ENCODE data around the gene PIK3AP1. TPM values are rescaled to one million over a fixed set of nuclear protein-coding genes. Genes with fewer than 3 reads are reported as not detected.

Gene PIK3AP1
- total RNA-seq, 2 donors from 2014 or later = 4.3 to 6.6 TPM

- Mint-ChIP-seq H3K4me1 (no peaks in the 10 kb centered on the region), H3K27me3 (no peaks in the 10 kb centered on the region), H3K36me3 (ENCODE audit: low read depth) (no peaks in the 10 kb centered on the region), H3K4me3 (no peak overlapping the region), H3K9me3 (no peaks in the 10 kb centered on the region), H3K27ac (no peak overlapping the region)
- no peak for ATAC-seq (replicated peaks)
Observed at GRCh38 chr10:96661632-96662031, 58.7 kb downstream of the PIK3AP1 start.

- Mint-ChIP-seq H3K4me3 (no peak overlapping the region), H3K36me3 (ENCODE audit: low read depth) (no peaks in the 10 kb centered on the region), H3K27me3 (no peaks in the 10 kb centered on the region), H3K4me1 (no peaks in the 10 kb centered on the region), H3K27ac (no peak overlapping the region), H3K9me3 (no peaks in the 10 kb centered on the region)
- no peak for ATAC-seq (replicated peaks)
Observed at GRCh38 chr10:96660297-96660696, 60.0 kb downstream of the PIK3AP1 start.

GRCh38 chr10:96658844-96659243, 61.5 kb downstream of the PIK3AP1 start:
- Mint-ChIP-seq H3K9me3 (no peaks in the 10 kb centered on the region), H3K27me3 (no peaks in the 10 kb centered on the region), H3K36me3 (ENCODE audit: low read depth) (no peaks in the 10 kb centered on the region), H3K4me3 (no peak overlapping the region), H3K27ac (no peak overlapping the region), H3K4me1 (no peaks in the 10 kb centered on the region)
- ATAC-seq (replicated peaks) = no peak

GRCh38 chr10:96657385-96657784, 62.9 kb downstream of the PIK3AP1 start:
- no peaks in the 10 kb centered on the region for H3K36me3 Mint-ChIP-seq (ENCODE audit: low read depth)
- H3K27me3 Mint-ChIP-seq = no peaks in the 10 kb centered on the region
- H3K27ac Mint-ChIP-seq = no peak overlapping the region
- no peak overlapping the region for H3K4me3 Mint-ChIP-seq
- no peaks in the 10 kb centered on the region for H3K4me1 Mint-ChIP-seq
- H3K9me3 Mint-ChIP-seq = no peaks in the 10 kb centered on the region
- no peak for ATAC-seq (replicated peaks)

- no peaks in the 10 kb centered on the region for H3K36me3 Mint-ChIP-seq (ENCODE audit: low read depth)
- H3K4me3 Mint-ChIP-seq = no peak overlapping the region
- H3K27ac Mint-ChIP-seq = no peak overlapping the region
- peaks cover 4% of the 10 kb centered on the region for H3K4me1 Mint-ChIP-seq
- no peak for ATAC-seq (replicated peaks)
- no peaks in the 10 kb centered on the region for H3K9me3 Mint-ChIP-seq
- no peaks in the 10 kb centered on the region for H3K27me3 Mint-ChIP-seq
Observed at GRCh38 chr10:96656839-96657238, 63.5 kb downstream of the PIK3AP1 start.

DNA sequence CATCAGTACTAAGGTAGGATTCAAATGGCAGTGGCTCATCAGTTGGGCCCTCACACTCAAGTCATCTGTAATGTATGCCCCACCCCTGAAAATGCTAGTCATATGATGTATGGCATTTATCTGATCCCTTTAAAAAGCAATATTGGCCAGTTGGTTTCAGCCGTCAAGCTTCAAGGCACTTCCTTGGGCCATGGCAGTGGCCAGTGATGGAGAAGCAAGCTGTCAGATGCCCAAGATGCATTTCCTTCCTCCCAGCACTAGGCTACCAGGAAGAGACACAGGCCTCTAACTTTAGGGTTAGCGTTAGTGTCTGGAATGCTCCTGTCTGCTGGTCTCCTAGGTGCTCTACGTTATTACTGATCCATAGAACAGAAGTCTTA, 64.1 kb downstream of the PIK3AP1 start:
- no peaks in the 10 kb centered on the region for H3K36me3 Mint-ChIP-seq (ENCODE audit: low read depth)

DNA sequence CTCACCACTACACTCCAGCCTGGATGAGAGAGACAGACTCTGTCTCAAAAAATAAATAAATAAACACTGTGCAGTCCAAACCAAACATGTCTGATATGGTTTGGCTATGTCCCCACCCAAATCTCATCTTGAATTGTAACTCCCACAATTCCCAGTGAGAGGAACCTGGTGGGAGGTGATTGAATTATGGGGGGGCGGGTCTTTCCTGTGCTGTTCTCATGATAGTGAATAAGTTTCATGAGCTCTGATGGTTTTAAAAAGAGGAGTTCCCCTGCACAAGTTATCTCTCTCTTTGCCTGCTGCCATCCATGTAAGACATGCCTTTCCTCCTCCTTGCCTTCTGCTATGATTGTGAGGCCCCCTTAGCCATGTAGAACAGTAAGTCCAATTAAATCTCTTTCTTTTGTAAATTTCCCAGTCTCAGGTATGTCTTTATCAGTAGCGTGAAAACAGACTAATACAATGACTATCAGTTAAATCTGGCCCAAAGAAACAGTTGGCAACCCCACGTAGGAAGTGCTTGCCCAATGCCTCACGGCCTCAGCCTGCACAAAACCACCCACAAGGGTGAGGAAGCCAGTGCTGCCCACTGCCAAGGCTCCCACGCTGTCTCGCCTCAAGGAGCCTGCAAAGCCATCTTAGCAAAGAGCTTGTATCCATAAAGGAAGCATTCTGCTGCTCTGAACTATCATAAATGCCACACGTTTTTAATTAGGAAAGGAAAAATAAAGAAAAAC, 64.7 kb downstream of the PIK3AP1 start:
- H3K27ac Mint-ChIP-seq = no peak overlapping the region
- no peaks in the 10 kb centered on the region for H3K36me3 Mint-ChIP-seq (ENCODE audit: low read depth)
- no peaks in the 10 kb centered on the region for H3K27me3 Mint-ChIP-seq
- no peaks in the 10 kb centered on the region for H3K9me3 Mint-ChIP-seq
- peaks cover 15% of the 10 kb centered on the region for H3K4me1 Mint-ChIP-seq
- H3K4me3 Mint-ChIP-seq = no peak overlapping the region
- ATAC-seq (replicated peaks) = no peak

More for the DNA sequence above, 64.1 kb downstream of the PIK3AP1 start:
- no peak for ATAC-seq (replicated peaks)
- H3K9me3 Mint-ChIP-seq = no peaks in the 10 kb centered on the region
- peaks cover 10% of the 10 kb centered on the region for H3K4me1 Mint-ChIP-seq
- no peaks in the 10 kb centered on the region for H3K27me3 Mint-ChIP-seq
- no peak overlapping the region for H3K27ac Mint-ChIP-seq
- H3K4me3 Mint-ChIP-seq = no peak overlapping the region

GRCh38 chr10:96651998-96652431, 68.3 kb downstream of the PIK3AP1 start:
- Mint-ChIP-seq H3K36me3 (ENCODE audit: low read depth) (peaks cover 5% of the 10 kb centered on the region), H3K4me1 (peaks cover 34% of the 10 kb centered on the region), H3K27ac (peak overlapping the region; percentile 82), H3K27me3 (no peaks in the 10 kb centered on the region), H3K4me3 (peak overlapping the region; percentile 62), H3K9me3 (no peaks in the 10 kb centered on the region)
- ATAC-seq (replicated peaks) = peak; percentile 50

DNA sequence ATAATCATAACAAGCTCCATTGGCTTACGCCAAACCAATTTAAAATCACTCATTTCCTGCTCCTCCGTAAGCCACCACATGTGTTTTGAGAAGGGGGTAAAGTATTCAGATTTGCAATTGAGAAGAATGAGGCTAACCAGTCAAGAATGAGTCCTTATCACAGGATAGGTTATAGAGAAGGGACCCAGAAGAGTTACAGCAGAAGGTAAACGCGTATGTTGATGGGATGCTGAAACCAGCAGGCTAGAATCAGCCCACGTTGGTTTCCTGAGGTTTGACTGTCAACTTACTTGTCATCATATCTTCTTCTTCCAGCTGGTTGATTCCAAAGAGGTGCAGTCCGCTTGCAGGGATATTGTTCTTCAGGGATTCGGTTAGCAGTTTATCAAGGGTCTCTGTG, 69.4 kb downstream of the PIK3AP1 start:
- H3K27me3 Mint-ChIP-seq = no peaks in the 10 kb centered on the region
- H3K27ac Mint-ChIP-seq = peak overlapping the region; percentile 82
- H3K4me3 Mint-ChIP-seq = peak overlapping the region; percentile 62
- peaks cover 5% of the 10 kb centered on the region for H3K36me3 Mint-ChIP-seq (ENCODE audit: low read depth)
- ATAC-seq (replicated peaks) = peak; percentile 16
- no peaks in the 10 kb centered on the region for H3K9me3 Mint-ChIP-seq
- H3K4me1 Mint-ChIP-seq = peaks cover 38% of the 10 kb centered on the region

DNA sequence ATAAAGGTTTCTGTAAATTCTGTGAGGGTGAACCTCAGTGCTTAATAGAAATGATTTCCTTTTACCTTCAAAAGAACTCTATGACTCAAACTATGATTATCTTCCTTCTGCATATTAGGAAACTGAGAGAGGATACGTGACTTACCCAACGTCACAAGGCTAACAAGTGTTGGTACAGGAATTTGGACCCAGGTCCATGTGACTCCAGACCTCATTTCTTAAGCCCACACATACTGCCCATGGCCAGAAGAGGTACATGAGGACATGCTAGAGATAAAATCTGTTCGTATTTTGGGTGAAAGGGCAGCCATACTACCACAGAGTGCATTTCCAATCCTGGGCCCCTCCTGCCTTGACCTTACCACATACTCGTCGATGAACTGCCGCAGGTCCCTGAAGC, 72.0 kb downstream of the PIK3AP1 start:
- Mint-ChIP-seq H3K27ac (peak overlapping the region; percentile 91), H3K4me3 (peak overlapping the region; percentile 70), H3K36me3 (ENCODE audit: low read depth) (peaks cover 5% of the 10 kb centered on the region), H3K9me3 (no peaks in the 10 kb centered on the region), H3K27me3 (no peaks in the 10 kb centered on the region), H3K4me1 (peaks cover 38% of the 10 kb centered on the region)
- peak; percentile 54 for ATAC-seq (replicated peaks)

DNA sequence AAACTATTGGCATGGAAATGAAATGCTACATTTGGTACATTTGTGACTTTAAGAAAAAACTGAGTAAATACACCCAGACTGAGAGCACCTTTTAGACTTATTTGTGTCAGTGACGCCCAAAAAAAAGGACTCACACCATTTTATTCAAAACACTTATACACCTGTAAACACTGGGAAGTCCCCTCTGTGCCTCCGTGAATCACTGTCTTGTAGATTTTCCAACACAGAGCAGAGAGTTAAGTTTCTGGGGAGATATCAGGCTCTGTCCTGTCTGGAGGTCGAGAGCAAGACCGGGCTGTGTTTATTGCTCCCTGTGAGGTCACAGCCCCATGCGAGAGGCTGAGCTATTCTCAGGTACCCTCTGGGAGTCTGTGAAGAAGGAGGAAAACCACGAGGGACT, 72.8 kb downstream of the PIK3AP1 start:
- Mint-ChIP-seq H3K9me3 (no peaks in the 10 kb centered on the region), H3K4me1 (peaks cover 38% of the 10 kb centered on the region), H3K36me3 (ENCODE audit: low read depth) (peaks cover 5% of the 10 kb centered on the region), H3K4me3 (peak overlapping the region; percentile 70), H3K27me3 (no peaks in the 10 kb centered on the region), H3K27ac (peak overlapping the region; percentile 91)
- peak; percentile 73 for ATAC-seq (replicated peaks)

DNA sequence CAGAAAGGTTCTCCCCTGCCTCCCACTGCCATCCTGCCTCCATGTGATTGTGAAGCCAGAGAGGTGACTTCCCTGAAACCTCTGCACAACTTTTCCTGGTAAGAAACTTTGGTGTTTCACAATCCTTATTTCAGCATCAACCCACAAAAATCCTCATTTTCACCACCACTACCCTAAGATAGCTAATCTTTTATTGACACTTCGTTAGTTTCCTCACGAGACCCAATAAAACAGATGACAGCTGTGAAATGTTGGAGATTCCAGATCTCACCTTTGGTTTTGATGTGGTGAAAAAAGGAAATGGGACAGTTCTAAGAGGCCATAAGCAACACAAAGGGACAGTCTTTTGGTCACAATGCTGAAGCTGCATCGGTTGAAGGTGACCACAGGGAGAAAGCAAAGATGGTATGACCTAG, 73.6 kb downstream of the PIK3AP1 start:
- peak overlapping the region; percentile 91 for H3K27ac Mint-ChIP-seq
- H3K36me3 Mint-ChIP-seq (ENCODE audit: low read depth) = peaks cover 5% of the 10 kb centered on the region
- no peaks in the 10 kb centered on the region for H3K9me3 Mint-ChIP-seq
- peak; percentile 28 for ATAC-seq (replicated peaks)
- H3K27me3 Mint-ChIP-seq = no peaks in the 10 kb centered on the region
- H3K4me1 Mint-ChIP-seq = peaks cover 34% of the 10 kb centered on the region
- H3K4me3 Mint-ChIP-seq = peak overlapping the region; percentile 70

GRCh38 chr10:96646301-96646700, 74.0 kb downstream of the PIK3AP1 start:
- H3K4me1 Mint-ChIP-seq = peaks cover 29% of the 10 kb centered on the region
- peak overlapping the region; percentile 91 for H3K27ac Mint-ChIP-seq
- no peaks in the 10 kb centered on the region for H3K27me3 Mint-ChIP-seq
- no peaks in the 10 kb centered on the region for H3K9me3 Mint-ChIP-seq
- peak overlapping the region; percentile 70 for H3K4me3 Mint-ChIP-seq
- peak; percentile 17 for ATAC-seq (replicated peaks)
- H3K36me3 Mint-ChIP-seq (ENCODE audit: low read depth) = peaks cover 5% of the 10 kb centered on the region

DNA sequence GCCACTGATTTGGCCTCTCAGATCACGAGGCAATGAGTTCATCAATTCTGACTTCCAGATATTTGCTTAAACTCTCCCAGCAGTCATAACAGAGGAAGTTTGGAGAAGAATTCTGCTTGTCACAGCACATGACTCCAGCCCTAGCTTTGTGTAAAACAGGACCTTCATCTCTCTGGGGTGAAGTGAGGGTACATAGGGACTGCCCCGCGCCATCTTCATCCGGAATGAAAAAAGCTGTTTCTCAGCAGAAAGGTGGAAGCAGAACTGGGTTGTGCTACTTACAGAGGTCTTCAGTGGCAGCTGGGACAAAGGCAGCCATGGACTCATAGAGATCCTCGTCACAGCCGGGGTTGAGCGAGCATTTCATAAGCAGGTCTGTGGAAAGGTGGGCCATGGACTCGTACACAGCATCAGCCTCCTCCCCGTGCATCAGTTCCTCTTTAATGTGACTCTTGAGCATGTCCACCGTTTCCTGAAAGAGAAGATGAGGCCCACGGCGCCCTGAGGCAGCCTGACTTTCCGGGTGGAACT, 75.1 kb downstream of the PIK3AP1 start:
- no peak for ATAC-seq (replicated peaks)
- Mint-ChIP-seq H3K9me3 (no peaks in the 10 kb centered on the region), H3K27me3 (no peaks in the 10 kb centered on the region), H3K27ac (no peak overlapping the region), H3K4me1 (peaks cover 19% of the 10 kb centered on the region), H3K4me3 (no peak overlapping the region), H3K36me3 (ENCODE audit: low read depth) (peaks cover 5% of the 10 kb centered on the region)

DNA sequence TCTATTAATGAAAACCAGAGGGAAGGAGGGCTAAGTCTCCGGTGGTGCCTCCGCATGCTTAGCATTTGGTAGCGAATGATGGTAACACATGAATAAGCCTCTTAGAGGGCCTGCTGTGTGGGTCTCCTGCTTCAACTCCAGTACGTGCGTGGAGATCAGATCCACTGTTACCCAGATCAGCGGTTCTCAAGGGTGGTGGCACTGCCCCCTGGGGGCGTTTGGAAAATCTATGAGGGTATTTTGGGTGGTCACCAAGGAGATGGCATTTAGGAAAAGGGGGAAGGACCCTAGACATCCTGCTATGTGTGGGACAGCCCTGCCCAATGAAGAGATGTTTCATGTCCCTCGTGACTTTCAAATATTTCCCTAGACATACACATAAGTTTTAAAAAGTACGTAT, 76.4 kb downstream of the PIK3AP1 start:
- peaks cover 5% of the 10 kb centered on the region for H3K36me3 Mint-ChIP-seq (ENCODE audit: low read depth)
- H3K4me1 Mint-ChIP-seq = peaks cover 19% of the 10 kb centered on the region
- no peak for ATAC-seq (replicated peaks)
- H3K9me3 Mint-ChIP-seq = no peaks in the 10 kb centered on the region
- H3K27ac Mint-ChIP-seq = no peak overlapping the region
- H3K4me3 Mint-ChIP-seq = no peak overlapping the region
- H3K27me3 Mint-ChIP-seq = no peaks in the 10 kb centered on the region

Measured in activated T-helper 17 cell treated with anti-CD3 and anti-CD28 coated beads, Interleukin-2, amount 50 U/mL, for 72 hours (primary cell).